K562 (cell line): Measurements from ENCODE around the gene RAB7A. TPM values are rescaled to one million over a fixed set of nuclear protein-coding genes. Genes with fewer than 3 reads are reported as not detected.

Experiments used
- ATAC-seq: fragments of 200-7000 bp; cut with Tn5 transposase; 3 replicates; pipeline ENCODE4 v1.9.1; 2020; ENCODE audit warnings: moderate library complexity
- BruUV-seq: library from RNA; stranded (reverse); fragments of 400-500 nt; replicated peaks from 2 replicates; lab custom pipeline; 2021; lab: Mats Ljungman, UMichigan
- CTCF ChIA-PET: fragments of 300-600 bp; formaldehyde crosslinking; extraction: SDS; loops from one replicate; lab custom pipeline; 2021; ENCODE audit warnings: low intra/inter-chr PET ratio; lab: Yijun Ruan, JAX
- POLR2A ChIA-PET: fragments of 300-600, 350-650 bp; sonication (Branson Sonifier 250); formaldehyde crosslinking; extraction: SDS; loops from one replicate; lab custom pipeline; 2021; ENCODE audit warnings: antibody characterized with exemption, inconsistent platforms; lab: Yijun Ruan, JAX
- DNase-seq, 4 experiments: peaks; one replicate each; pipeline versions ENCODE4 v3.0.0 to v3.0.0-alpha.2; 2011 to 2018; ENCODE audit warnings: low spot score in 3 of 4, mixed read lengths in 3 of 4; ENCODE audit errors: extremely low read depth in 1 of 4
- FAIRE-seq: peaks from 2 replicates; lab custom pipeline; 2011; peaks lifted over from hg19 to GRCh38; lab: Jason Lieb, UNC
- H2AFZ ChIP-seq: 2 replicates; pipeline ENCODE4 v1.6.0; 2011; ENCODE audit warnings: low read depth, low read length, control low read depth, inconsistent platforms
- H3K27ac ChIP-seq: fragments of 200-600 bp; 3 replicates; pipeline ENCODE4 v1.8.0; 2011; ENCODE audit warnings: low read depth, mild to moderate bottlenecking, control low read depth, inconsistent platforms, low read length, moderate library complexity, mixed read lengths; ENCODE audit errors: extremely low read depth
- H3K27me3 ChIP-seq, 2 experiments: fragments of 300-600 bp in 1 of 2; 2 replicates in 1 of 2; 3 replicates in 1 of 2; pipeline versions ENCODE4 v1.6.0 to v1.8.0; 2011; ENCODE audit warnings: inconsistent platforms in 2 of 2, low read length in 2 of 2, mild to moderate bottlenecking in 1 of 2, mixed read lengths in 1 of 2, moderate library complexity in 1 of 2; ENCODE audit not compliant: control insufficient read depth in 2 of 2, insufficient read depth in 2 of 2
- H3K36me3 ChIP-seq: fragments of 300-600 bp; 3 replicates; pipeline ENCODE4 v1.8.0; 2011; ENCODE audit warnings: mild to moderate bottlenecking, low read length, inconsistent platforms; ENCODE audit not compliant: control insufficient read depth, insufficient read depth
- H3K4me1 ChIP-seq, 2 experiments: fragments of 200-600 bp in 1 of 2; replicated peaks in 1 of 2; 2 replicates in 1 of 2; 3 replicates in 1 of 2; pipeline versions ENCODE4 v1.5.1 to v1.8.0; 2011; ENCODE audit warnings: inconsistent platforms in 2 of 2, low read length in 2 of 2, mild to moderate bottlenecking in 1 of 2, mixed read lengths in 1 of 2, moderate library complexity in 1 of 2; ENCODE audit not compliant: control insufficient read depth in 2 of 2, insufficient read depth in 2 of 2
- H3K4me2 ChIP-seq: 2 replicates; pipeline ENCODE4 v1.6.1; 2011; ENCODE audit warnings: low read length, control low read depth, inconsistent platforms, mixed read lengths; ENCODE audit not compliant: insufficient read depth
- H3K4me3 ChIP-seq: fragments of 200-600 bp; sonication (generic), shearing (Covaris generic); 2 replicates; pipeline ENCODE4 v1.5.1; 2016; ENCODE audit warnings: control low read depth, inconsistent platforms
- H3K79me2 ChIP-seq: fragments of 200-600 bp; 3 replicates; pipeline ENCODE4 v1.8.0; 2011; ENCODE audit warnings: low read length, inconsistent platforms; ENCODE audit not compliant: control insufficient read depth, insufficient read depth
- H3K9ac ChIP-seq, 2 experiments: 2 replicates each; pipeline versions ENCODE4 v1.6.0 to v1.6.1; 2011; ENCODE audit warnings: low read depth in 2 of 2, low read length in 2 of 2, control low read depth in 1 of 2, inconsistent platforms in 1 of 2, mild to moderate bottlenecking in 1 of 2, mixed read lengths in 1 of 2; ENCODE audit not compliant: insufficient read depth in 1 of 2
- H3K9me1 ChIP-seq: one replicate; pipeline ENCODE4 v1.6.0; 2011; ENCODE audit warnings: inconsistent platforms, mild to moderate bottlenecking, low read length, moderate library complexity; ENCODE audit not compliant: control insufficient read depth, insufficient read depth
- H3K9me3 ChIP-seq: replicated peaks from 2 replicates; pipeline ENCODE4 v1.5.1; 2011; ENCODE audit warnings: low read depth, low read length, inconsistent platforms; ENCODE audit not compliant: control insufficient read depth, insufficient read depth
- H4K20me1 ChIP-seq: replicated peaks from 2 replicates; pipeline ENCODE4 v1.6.1; 2011; ENCODE audit warnings: low read length, inconsistent platforms, mixed read lengths; ENCODE audit not compliant: control insufficient read depth, insufficient read depth
- CTCF ChIP-seq, 3 experiments: IDR thresholded peaks in 2 of 3; conservative IDR thresholded peaks in 1 of 3; 2 replicates each; pipeline ENCODE4 v1.5.1; 2011 to 2012; ENCODE audit warnings: low read length in 3 of 3, mild to moderate bottlenecking in 3 of 3, control low read depth in 2 of 3, improper control_type of control experiment in 1 of 3, inconsistent platforms in 1 of 3, low read depth in 1 of 3, mixed read lengths in 1 of 3, moderate library complexity in 1 of 3; ENCODE audit not compliant: insufficient read depth in 2 of 3
- DDX20 ChIP-seq: fragments of 450-650 bp; IDR thresholded peaks from 2 replicates; pipeline ENCODE4 v1.6.1; 2016; ENCODE audit warnings: missing genetic modification characterization, low read depth, mild to moderate bottlenecking, missing compliant biosample characterization, moderate library complexity
- FOSL1 ChIP-seq: fragments of 200-800 bp; sonication (Bioruptor generic); conservative IDR thresholded peaks from 2 replicates; pipeline ENCODE4 v1.6.1; 2016; ENCODE audit warnings: missing genetic modification characterization, missing compliant biosample characterization
- HMBOX1 ChIP-seq: sonication (generic); IDR thresholded peaks from 2 replicates; pipeline ENCODE4 v1.6.1; 2016
- JUND ChIP-seq, 2 experiments: IDR thresholded peaks; 2 replicates in 1 of 2; 3 replicates in 1 of 2; pipeline ENCODE4 v1.6.1; 2011; ENCODE audit warnings: borderline replicate concordance in 2 of 2, low read depth in 2 of 2, low read length in 2 of 2, improper control_type of control experiment in 1 of 2, missing biosample characterization in 1 of 2, missing genetic modification characterization in 1 of 2, missing genetic modification reagents in 1 of 2
- MYNN ChIP-seq, 2 experiments: sonication (generic); formaldehyde crosslinking in 1 of 2; IDR thresholded peaks; 2 replicates each; pipeline versions ENCODE4 v1.5.0 to v1.6.1; 2016 to 2020; ENCODE audit warnings: antibody characterized with exemption in 1 of 2, missing genetic modification reagents in 1 of 2
- PRDM10 ChIP-seq: fragments of 450-650 bp; IDR thresholded peaks from 2 replicates; pipeline ENCODE4 v1.6.1; 2018; ENCODE audit not compliant: partially characterized antibody
- TAF1 ChIP-seq: IDR thresholded peaks from 2 replicates; pipeline ENCODE4 v1.6.1; 2011; ENCODE audit warnings: mild to moderate bottlenecking, low read length, moderate library complexity; ENCODE audit not compliant: insufficient read depth, control insufficient read depth, severe bottlenecking; ENCODE audit errors: extremely low read depth
- WGBS: fragments of 100-300 bp; shearing (Covaris generic); methylation state at CpG from one replicate; pipeline ENCODE4 v1.1.6; 2016; ENCODE audit warnings: low coverage, mixed read lengths; ENCODE audit not compliant: insufficient coverage; ENCODE audit errors: missing lambda C conversion rate; 5-methylcytosine and 5-hydroxymethylcytosine counted together
- in situ Hi-C: fragments of 300-500 bp; cut with MboI; formaldehyde crosslinking; loops from 4 replicates; pipeline ENCODE4 v1.15.0; 2018; ENCODE audit warnings: inconsistent platforms, mixed read lengths
- intact Hi-C: fragments of 100-400 bp; cut with micrococcal nuclease; formaldehyde crosslinking; loops from 2 replicates; pipeline ENCODE4 v1.14.2; 2022
- polyA plus RNA-seq, 8 experiments: library from polyadenylated mRNA; depleted of rRNA in 4 of 8; stranded (reverse) in 5 of 8; unstranded in 3 of 8; fragments of >200 nt; fragmentation: Nextera tagmentation in 2 of 8; fragmentation: Illumina TruSeq in 1 of 8; extraction: Ambion mirVana in 2 of 8; extraction: Trizol in 1 of 8; gene quantifications; 2 replicates each; pipeline versions ENCODE4 v1.2.1 to v1.2.3, GENCODE V29; 2011 to 2014; ENCODE audit warnings: inconsistent platforms in 1 of 8, missing spikeins in 1 of 8
- total RNA-seq, 7 experiments: library from RNA; depleted of rRNA in 6 of 7; stranded (reverse); fragments of >200 nt in 6 of 7; fragmentation: Illumina TruSeq in 2 of 7; extraction: Trizol in 2 of 7; gene quantifications; 2 replicates each; pipeline versions ENCODE4 v1.2.1 to v1.2.3, GENCODE V29; 2011 to 2021; ENCODE audit warnings: low replicate concordance in 1 of 7

Gene RAB7A
- total and polyA plus RNA-seq, 9 of the 15 experiments (the other 6 are each of a cell fraction or from before 2014, with no cell fraction given), result 30.9 to 204 (median 72.8) TPM

GRCh38 chr3:128787256-128788253, 61.6 kb downstream of the RAB7A start:
- no peak overlapping the region for H3K27ac ChIP-seq
- H4K20me1 ChIP-seq, result peaks cover 11% of the 10 kb centered on the region
- ChIA-PET CTCF (no interaction called here), POLR2A (interaction anchor here (0.9 kb wide), 1 partner anchor 106 kb away, joined by 4 read pairs; no protein-coding TSS in a partner anchor)
- H3K27me3 ChIP-seq, result no peaks in the 10 kb centered on the region
- 41% methylated on average over 12 of the region's 12 CpGs for WGBS
- in situ Hi-C loops (no loop called here), intact Hi-C loops (no loop called here)
- H3K9ac ChIP-seq, result no peak overlapping the region
- peak; percentile 74; the same call in 1 of the 2 replicates for TF ChIP-seq HMBOX1
- peak in 2 of 3 experiments; percentile 23 to 39; a peak in 2 of 6 replicates for TF ChIP-seq CTCF (IDR thresholded peaks at IDR 0.05 in 2 of 3, conservative IDR thresholded peaks at IDR 0.05 in 1 of 3; ENCODE audit: insufficient read depth in 2 of 3, low read depth in 1 of 3, low read length in 3 of 3)
- TF ChIP-seq PRDM10, result peak; percentile 9
- TF ChIP-seq JUND (IDR thresholded peaks at IDR 0.05; ENCODE audit: borderline replicate concordance, low read depth, low read length), result peak; percentile 48; the same call in 1 of the 2 replicates
- TF ChIP-seq JUND (tag; IDR thresholded peaks at IDR 0.05; ENCODE audit: borderline replicate concordance, low read depth, low read length), result no peak
- TF ChIP-seq MYNN (IDR thresholded peaks at IDR 0.05), result 0 out of 2 replicates have a peak, but pooled peaks have one; percentile 33
- TF ChIP-seq MYNN (CRISPR knock-in tag; IDR thresholded peaks at IDR 0.05), result no peak
- TF ChIP-seq FOSL1, result peak; percentile 65
- no peak for TF ChIP-seq TAF1
- TF ChIP-seq DDX20 (tag), result no peak
- peaks cover 0 to 13% of the 10 kb centered on the region in 2 experiments; a peak in 3 of 5 replicates for H3K4me1 ChIP-seq
- no peaks in the 10 kb centered on the region for H3K9me1 ChIP-seq
- peak; percentile 65 for FAIRE-seq
- BruUV-seq, result no TSS peak
- DNase-seq, result peak; percentile 15 to 35 (median 28)
- H3K4me2 ChIP-seq, result no peak overlapping the region
- H3K36me3 ChIP-seq, result 0 out of 3 replicates have a peak, but pooled peaks cover 7% of the 10 kb centered on the region
- no peak overlapping the region for H2AFZ ChIP-seq
- H3K79me2 ChIP-seq, result peaks cover 96% of the 10 kb centered on the region
- H3K4me3 ChIP-seq, result no peak overlapping the region
- peak; percentile 72 for ATAC-seq
- H3K9me3 ChIP-seq, result no peaks in the 10 kb centered on the region
